Femur (tissue), 1 donor: ENCODE data around the gene OCLN.
"Not testable (repeated sequence)": the region's sequence is repeated elsewhere in the genome, so short reads cannot be mapped to it uniquely, and the experiment has no call there.

Source experiments
- DNase-seq: peaks from one replicate; pipeline ENCODE4 v3.0.0-alpha.2; 2017

OCLN gene

GRCh38 chr5:69491838-69492390 is 676 bp upstream of the OCLN start:
- no peak for DNase-seq

- DNase-seq, result peak; percentile 22
These were observed 369 bp downstream of the OCLN start for GRCh38 chr5:69492923-69493395.

- DNase-seq, result peak; percentile 30
These were observed 975 bp downstream of the OCLN start for GRCh38 chr5:69493396-69494133.

- no peak for DNase-seq
These were observed 1.9 kb downstream of the OCLN start for GRCh38 chr5:69494452-69494851.

GRCh38 chr5:69497006-69497520 is 4.5 kb downstream of the OCLN start:
- DNase-seq, result no peak

- no peak for DNase-seq
These were observed 5.8 kb downstream of the OCLN start for GRCh38 chr5:69498384-69498783.

GRCh38 chr5:69502367-69502766 is 9.8 kb downstream of the OCLN start:
- DNase-seq, result no peak

- DNase-seq, result no peak
These were observed 10.3 kb downstream of the OCLN start for GRCh38 chr5:69502767-69503488.

GRCh38 chr5:69504036-69504435 is 11.4 kb downstream of the OCLN start:
- no peak for DNase-seq

GRCh38 chr5:69505306-69505705 is 12.7 kb downstream of the OCLN start:
- DNase-seq, result no peak

GRCh38 chr5:69509212-69509611 is 16.6 kb downstream of the OCLN start:
- DNase-seq, result no peak

GRCh38 chr5:69510694-69511093 is 18.1 kb downstream of the OCLN start:
- DNase-seq, result no peak

- DNase-seq, result no peak
These were observed 20.2 kb downstream of the OCLN start for GRCh38 chr5:69512740-69513260.

GRCh38 chr5:69515570-69515969 is 23.0 kb downstream of the OCLN start:
- DNase-seq, result not testable (repeated sequence)

GRCh38 chr5:69516769-69517168 is 24.2 kb downstream of the OCLN start:
- DNase-seq, result no peak

- no peak for DNase-seq
These were observed 25.2 kb downstream of the OCLN start for GRCh38 chr5:69517763-69518212.

- DNase-seq, result no peak
These were observed 26.7 kb downstream of the OCLN start for GRCh38 chr5:69519285-69519684.

- DNase-seq, result no peak
These were observed 29.4 kb downstream of the OCLN start for GRCh38 chr5:69522035-69522434.

- DNase-seq, result no peak
These were observed 32.9 kb downstream of the OCLN start for GRCh38 chr5:69525490-69525889.

- no peak for DNase-seq
These were observed 34.1 kb downstream of the OCLN start for GRCh38 chr5:69526660-69527059.

GRCh38 chr5:69527128-69527770 is 34.7 kb downstream of the OCLN start:
- DNase-seq, result no peak

- DNase-seq, result no peak
These were observed 35.4 kb downstream of the OCLN start for GRCh38 chr5:69528035-69528434.

GRCh38 chr5:69528609-69529008 is 36.0 kb downstream of the OCLN start:
- DNase-seq, result no peak
